T-helper 1 cell treated with Interleukin-12 subunit alpha and Interleukin-12 subunit beta and Interleukin-4 antibody, amounts not matched to agents 30 μg/mL and 1 μg/mL, for 36 hours (primary cell): ENCODE measurements around the gene SGCD.

ENCODE experiments used
- H3K27ac Mint-ChIP-seq: one replicate; pipeline ENCODE4 v1.8.0; 2021; ENCODE audit warnings: mild to moderate bottlenecking, mixed read lengths
- H3K27me3 Mint-ChIP-seq: one replicate; pipeline ENCODE4 v1.8.0; 2021; ENCODE audit warnings: low read depth, mixed read lengths
- H3K36me3 Mint-ChIP-seq: one replicate; pipeline ENCODE4 v1.8.0; 2021; ENCODE audit warnings: low read depth, mixed read lengths
- H3K4me1 Mint-ChIP-seq: one replicate; pipeline ENCODE4 v1.8.0; 2021; ENCODE audit warnings: low read depth, mixed read lengths
- H3K4me3 Mint-ChIP-seq: one replicate; pipeline ENCODE4 v1.8.0; 2021; ENCODE audit warnings: mild to moderate bottlenecking, moderate library complexity, mixed read lengths
- H3K9me3 Mint-ChIP-seq: one replicate; pipeline ENCODE4 v1.8.0; 2021; ENCODE audit warnings: mixed read lengths

The SGCD gene

GRCh38 chr5:156541582-156541981, 214.6 kb downstream of the SGCD start:
- Mint-ChIP-seq H3K36me3 (no peaks in the 10 kb centered on the region), H3K4me3 (no peak overlapping the region), H3K9me3 (no peaks in the 10 kb centered on the region), H3K4me1 (no peaks in the 10 kb centered on the region), H3K27ac (no peak overlapping the region), H3K27me3 (peaks cover 22% of the 10 kb centered on the region)

GRCh38 chr5:156543348-156544145, 216.6 kb downstream of the SGCD start:
- H3K36me3 Mint-ChIP-seq, result no peaks in the 10 kb centered on the region

GRCh38 chr5:156552855-156553358, 225.9 kb downstream of the SGCD start:
- H3K4me1 Mint-ChIP-seq, result no peaks in the 10 kb centered on the region
- H3K4me3 Mint-ChIP-seq, result no peak overlapping the region
- peaks cover 26% of the 10 kb centered on the region for H3K27me3 Mint-ChIP-seq
- H3K27ac Mint-ChIP-seq, result no peak overlapping the region
- H3K36me3 Mint-ChIP-seq, result no peaks in the 10 kb centered on the region
- no peaks in the 10 kb centered on the region for H3K9me3 Mint-ChIP-seq

More at GRCh38 chr5:156543348-156544145, 216.6 kb downstream of the SGCD start:
- no peaks in the 10 kb centered on the region for H3K9me3 Mint-ChIP-seq
- peaks cover 20% of the 10 kb centered on the region for H3K27me3 Mint-ChIP-seq
- no peaks in the 10 kb centered on the region for H3K4me1 Mint-ChIP-seq
- H3K27ac Mint-ChIP-seq, result no peak overlapping the region
- H3K4me3 Mint-ChIP-seq, result no peak overlapping the region

GRCh38 chr5:156556666-156557406, 229.9 kb downstream of the SGCD start:
- Mint-ChIP-seq H3K27ac (no peak overlapping the region), H3K4me1 (no peaks in the 10 kb centered on the region), H3K27me3 (peaks cover 32% of the 10 kb centered on the region), H3K4me3 (no peak overlapping the region), H3K9me3 (no peaks in the 10 kb centered on the region), H3K36me3 (no peaks in the 10 kb centered on the region)

GRCh38 chr5:156560002-156560401, 233.0 kb downstream of the SGCD start:
- Mint-ChIP-seq H3K4me1 (no peaks in the 10 kb centered on the region), H3K9me3 (no peaks in the 10 kb centered on the region), H3K4me3 (no peak overlapping the region), H3K27me3 (peaks cover 32% of the 10 kb centered on the region), H3K27ac (no peak overlapping the region), H3K36me3 (no peaks in the 10 kb centered on the region)

- Mint-ChIP-seq H3K4me3 (no peak overlapping the region), H3K36me3 (no peaks in the 10 kb centered on the region), H3K27me3 (peaks cover 17% of the 10 kb centered on the region), H3K9me3 (no peaks in the 10 kb centered on the region), H3K27ac (no peak overlapping the region), H3K4me1 (no peaks in the 10 kb centered on the region)
Measured at GRCh38 chr5:156561651-156562050, 234.7 kb downstream of the SGCD start.

- no peak overlapping the region for H3K27ac Mint-ChIP-seq
- H3K36me3 Mint-ChIP-seq, result no peaks in the 10 kb centered on the region
- no peak overlapping the region for H3K4me3 Mint-ChIP-seq
- H3K27me3 Mint-ChIP-seq, result no peaks in the 10 kb centered on the region
- H3K9me3 Mint-ChIP-seq, result no peaks in the 10 kb centered on the region
- H3K4me1 Mint-ChIP-seq, result no peaks in the 10 kb centered on the region
Measured at GRCh38 chr5:156570615-156571014, 243.7 kb downstream of the SGCD start.

- Mint-ChIP-seq H3K4me3 (no peak overlapping the region), H3K27me3 (peaks cover 37% of the 10 kb centered on the region), H3K27ac (no peak overlapping the region), H3K9me3 (peaks cover 6% of the 10 kb centered on the region), H3K4me1 (no peaks in the 10 kb centered on the region), H3K36me3 (no peaks in the 10 kb centered on the region)
Measured at GRCh38 chr5:156581725-156582124, 254.8 kb downstream of the SGCD start.

- Mint-ChIP-seq H3K4me1 (no peaks in the 10 kb centered on the region), H3K27ac (no peak overlapping the region), H3K9me3 (peaks cover 6% of the 10 kb centered on the region), H3K36me3 (no peaks in the 10 kb centered on the region), H3K4me3 (no peak overlapping the region), H3K27me3 (peaks cover 38% of the 10 kb centered on the region)
Measured at GRCh38 chr5:156582193-156582598, 255.2 kb downstream of the SGCD start.

- no peak overlapping the region for H3K27ac Mint-ChIP-seq
- no peaks in the 10 kb centered on the region for H3K9me3 Mint-ChIP-seq
- H3K36me3 Mint-ChIP-seq, result no peaks in the 10 kb centered on the region
- H3K4me3 Mint-ChIP-seq, result no peak overlapping the region
- H3K4me1 Mint-ChIP-seq, result no peaks in the 10 kb centered on the region
- peaks cover 43% of the 10 kb centered on the region for H3K27me3 Mint-ChIP-seq
Measured at GRCh38 chr5:156584871-156585270, 257.9 kb downstream of the SGCD start.

- Mint-ChIP-seq H3K27ac (no peak overlapping the region), H3K27me3 (peaks cover 48% of the 10 kb centered on the region), H3K9me3 (no peaks in the 10 kb centered on the region), H3K36me3 (no peaks in the 10 kb centered on the region), H3K4me1 (no peaks in the 10 kb centered on the region), H3K4me3 (no peak overlapping the region)
Measured at GRCh38 chr5:156585999-156586398, 259.0 kb downstream of the SGCD start.

GRCh38 chr5:156587012-156587411, 260.0 kb downstream of the SGCD start:
- Mint-ChIP-seq H3K9me3 (no peaks in the 10 kb centered on the region), H3K27ac (no peak overlapping the region), H3K27me3 (peaks cover 53% of the 10 kb centered on the region), H3K4me3 (no peak overlapping the region), H3K36me3 (no peaks in the 10 kb centered on the region), H3K4me1 (no peaks in the 10 kb centered on the region)

GRCh38 chr5:156588306-156588705, 261.3 kb downstream of the SGCD start:
- H3K4me3 Mint-ChIP-seq, result no peak overlapping the region
- no peaks in the 10 kb centered on the region for H3K9me3 Mint-ChIP-seq
- H3K27ac Mint-ChIP-seq, result no peak overlapping the region
- peaks cover 58% of the 10 kb centered on the region for H3K27me3 Mint-ChIP-seq
- H3K36me3 Mint-ChIP-seq, result no peaks in the 10 kb centered on the region
- no peaks in the 10 kb centered on the region for H3K4me1 Mint-ChIP-seq

GRCh38 chr5:156589104-156589945, 262.4 kb downstream of the SGCD start:
- H3K4me3 Mint-ChIP-seq, result no peak overlapping the region
- H3K4me1 Mint-ChIP-seq, result no peaks in the 10 kb centered on the region
- no peaks in the 10 kb centered on the region for H3K9me3 Mint-ChIP-seq
- H3K27ac Mint-ChIP-seq, result no peak overlapping the region
- peaks cover 53% of the 10 kb centered on the region for H3K27me3 Mint-ChIP-seq
- H3K36me3 Mint-ChIP-seq, result no peaks in the 10 kb centered on the region
